ENCODE measurements around the gene HCRTR2. TPM values are rescaled to one million over a fixed set of nuclear protein-coding genes. Genes with fewer than 3 reads are reported as not detected.
"Not testable (repeated sequence)": the region's sequence is repeated elsewhere in the genome, so short reads cannot be mapped to it uniquely, and the experiment has no call there.

Gene HCRTR2
- polyA plus RNA-seq, 1 experiment = not detected

- Histone ChIP-seq H3K4me3 (ENCODE audit: low read depth, low read length) (no peak overlapping the region), H3K36me3 (ENCODE audit: control insufficient read depth, insufficient read depth, low read length) (no peaks in the 10 kb centered on the region), H3K27me3 (ENCODE audit: control insufficient read depth, insufficient read depth, low read length) (no peaks in the 10 kb centered on the region)
- ChIA-PET CTCF (no interaction called here), POLR2A (no interaction called here)
- TF ChIP-seq CTCF (IDR thresholded peaks at IDR 0.05; ENCODE audit: insufficient read depth, low read depth, low read length) = peak; percentile 36; the same call in 1 of the 2 replicates
- DNase-seq (ENCODE audit: low read depth) = no peak
These were observed 118.8 kb downstream of the HCRTR2 start for GRCh38 chr6:55293116-55293515.

GRCh38 chr6:55297214-55297613, 122.9 kb downstream of the HCRTR2 start:
- CTCF ChIA-PET; POLR2A ChIA-PET; DNase-seq (ENCODE audit: low read depth); H3K27me3 ChIP-seq (ENCODE audit: control insufficient read depth, insufficient read depth, low read length); H3K36me3 ChIP-seq (ENCODE audit: control insufficient read depth, insufficient read depth, low read length); H3K4me3 ChIP-seq (ENCODE audit: low read depth, low read length): not testable (repeated sequence)

- no peaks in the 10 kb centered on the region for H3K36me3 ChIP-seq (ENCODE audit: control insufficient read depth, insufficient read depth, low read length)
- CTCF ChIA-PET = no interaction called here
These were observed 125.1 kb downstream of the HCRTR2 start for GRCh38 chr6:55299286-55299985.

GRCh38 chr6:55304747-55305146, 130.4 kb downstream of the HCRTR2 start:
- no peak for DNase-seq (ENCODE audit: low read depth)
- POLR2A ChIA-PET = no interaction called here
- Histone ChIP-seq H3K27me3 (ENCODE audit: control insufficient read depth, insufficient read depth, low read length) (no peaks in the 10 kb centered on the region), H3K4me3 (ENCODE audit: low read depth, low read length) (no peak overlapping the region), H3K36me3 (ENCODE audit: control insufficient read depth, insufficient read depth, low read length) (no peaks in the 10 kb centered on the region)
- no peak for TF ChIP-seq CTCF (IDR thresholded peaks at IDR 0.05; ENCODE audit: insufficient read depth, low read depth, low read length)
- CTCF ChIA-PET = interaction anchor here (1.5 kb wide), 1 partner anchor 28 kb away, joined by 5 read pairs; no protein-coding TSS in a partner anchor

More at GRCh38 chr6:55299286-55299985, 125.1 kb downstream of the HCRTR2 start:
- Histone ChIP-seq H3K27me3 (ENCODE audit: control insufficient read depth, insufficient read depth, low read length) (no peaks in the 10 kb centered on the region), H3K4me3 (ENCODE audit: low read depth, low read length) (no peak overlapping the region)
- DNase-seq (ENCODE audit: low read depth) = no peak
- TF ChIP-seq CTCF (IDR thresholded peaks at IDR 0.05; ENCODE audit: insufficient read depth, low read depth, low read length) = no peak
- POLR2A ChIA-PET = no interaction called here

GRCh38 chr6:55319961-55320695, 145.8 kb downstream of the HCRTR2 start:
- CTCF ChIA-PET = no interaction called here
- no peak for DNase-seq (ENCODE audit: low read depth)
- POLR2A ChIA-PET = no interaction called here

More at GRCh38 chr6:55319961-55320695, 145.8 kb downstream of the HCRTR2 start:
- TF ChIP-seq CTCF (IDR thresholded peaks at IDR 0.05; ENCODE audit: insufficient read depth, low read depth, low read length) = no peak
- Histone ChIP-seq H3K36me3 (ENCODE audit: control insufficient read depth, insufficient read depth, low read length) (no peaks in the 10 kb centered on the region), H3K27me3 (ENCODE audit: control insufficient read depth, insufficient read depth, low read length) (no peaks in the 10 kb centered on the region), H3K4me3 (ENCODE audit: low read depth, low read length) (no peak overlapping the region)
